Measurements from ENCODE around the gene CSGALNACT2.

CSGALNACT2 gene

DNA sequence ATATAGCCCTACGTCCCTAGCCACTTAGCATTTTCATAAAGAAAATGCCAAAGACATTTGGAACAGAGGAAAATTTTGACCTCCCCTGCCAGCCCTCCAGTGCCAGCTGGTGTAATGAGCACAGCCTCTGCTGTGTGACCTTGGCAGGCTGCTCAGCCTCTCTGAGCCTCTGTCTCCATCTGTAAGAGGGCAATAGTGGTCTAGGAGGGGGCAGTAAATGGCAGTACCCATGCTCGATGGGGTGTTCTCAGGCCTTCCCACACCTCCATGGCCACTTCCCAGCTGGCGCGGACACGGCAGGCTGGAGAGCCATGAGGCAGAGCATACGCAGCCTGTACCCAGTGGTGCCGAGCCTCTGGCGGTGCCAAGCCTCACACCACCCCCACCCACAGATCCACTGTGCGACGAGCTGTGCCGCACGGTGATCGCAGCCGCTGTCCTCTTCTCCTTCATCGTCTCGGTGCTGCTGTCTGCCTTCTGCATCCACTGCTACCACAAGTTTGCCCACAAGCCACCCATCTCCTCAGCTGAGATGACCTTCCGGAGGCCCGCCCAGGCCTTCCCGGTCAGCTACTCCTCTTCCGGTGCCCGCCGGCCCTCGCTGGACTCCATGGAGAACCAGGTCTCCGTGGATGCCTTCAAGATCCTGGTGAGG, 24.0 kb upstream of the CSGALNACT2 start:
- no peak for TF ChIP-seq JUND (IDR thresholded peaks at IDR 0.05; ENCODE audit: low read depth)
- in situ Hi-C loops (cut with HindIII; ENCODE audit: low pct_unique_long_range_greater_than_20kb, low sequenced_read_pairs) = no loop called here
- DNase-seq (ENCODE audit: low read depth in 1 of 2, low spot score in 1 of 2) = no peak

DNA sequence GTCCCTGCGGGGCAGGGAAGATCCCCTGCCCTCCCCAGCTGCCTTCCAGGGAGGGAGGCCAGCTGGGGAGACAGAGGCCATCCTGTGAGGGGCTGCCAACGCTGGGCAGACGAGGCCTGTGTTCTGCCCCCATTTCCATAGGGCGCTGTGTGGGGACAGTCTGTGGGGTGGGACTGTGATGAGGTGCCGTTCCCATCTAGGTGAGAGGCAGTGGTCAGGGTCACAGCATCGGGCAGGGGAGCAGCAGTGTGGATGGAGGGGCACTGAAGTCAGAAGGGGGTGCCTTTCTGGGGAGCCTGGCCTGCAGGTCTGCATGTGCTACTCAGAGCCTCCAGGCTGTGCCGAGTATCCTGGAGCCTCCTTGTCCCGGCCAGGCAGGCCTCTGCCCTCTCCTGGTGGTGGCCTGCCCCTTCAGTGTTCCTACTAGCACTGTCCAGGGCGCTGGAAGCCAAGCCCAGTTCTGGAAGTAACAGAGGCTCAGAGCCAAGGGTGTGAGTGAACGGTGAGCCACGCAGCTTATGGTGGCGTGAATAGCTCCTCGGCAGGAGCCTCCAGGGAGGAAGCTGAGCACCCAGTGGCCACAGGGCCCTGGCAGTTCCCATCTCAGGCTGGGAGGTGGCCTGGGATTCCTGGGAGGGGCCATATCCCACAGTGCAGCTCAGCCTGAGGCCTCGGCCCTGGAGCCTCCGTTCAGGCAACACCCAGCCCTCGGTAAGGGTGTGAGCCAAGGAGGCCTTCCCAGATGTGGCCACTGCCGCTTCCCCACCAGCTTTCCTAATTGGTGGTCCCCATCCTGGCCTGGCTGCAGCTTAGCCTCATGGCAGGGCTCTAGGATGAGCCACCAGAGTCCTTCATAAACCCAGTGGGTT, 23.3 kb upstream of the CSGALNACT2 start:
- DNase-seq (ENCODE audit: low read depth in 1 of 2, low spot score in 1 of 2) = no peak
- no peak for TF ChIP-seq JUND (IDR thresholded peaks at IDR 0.05; ENCODE audit: low read depth)
- in situ Hi-C loops (cut with HindIII; ENCODE audit: low pct_unique_long_range_greater_than_20kb, low sequenced_read_pairs) = no loop called here

DNA sequence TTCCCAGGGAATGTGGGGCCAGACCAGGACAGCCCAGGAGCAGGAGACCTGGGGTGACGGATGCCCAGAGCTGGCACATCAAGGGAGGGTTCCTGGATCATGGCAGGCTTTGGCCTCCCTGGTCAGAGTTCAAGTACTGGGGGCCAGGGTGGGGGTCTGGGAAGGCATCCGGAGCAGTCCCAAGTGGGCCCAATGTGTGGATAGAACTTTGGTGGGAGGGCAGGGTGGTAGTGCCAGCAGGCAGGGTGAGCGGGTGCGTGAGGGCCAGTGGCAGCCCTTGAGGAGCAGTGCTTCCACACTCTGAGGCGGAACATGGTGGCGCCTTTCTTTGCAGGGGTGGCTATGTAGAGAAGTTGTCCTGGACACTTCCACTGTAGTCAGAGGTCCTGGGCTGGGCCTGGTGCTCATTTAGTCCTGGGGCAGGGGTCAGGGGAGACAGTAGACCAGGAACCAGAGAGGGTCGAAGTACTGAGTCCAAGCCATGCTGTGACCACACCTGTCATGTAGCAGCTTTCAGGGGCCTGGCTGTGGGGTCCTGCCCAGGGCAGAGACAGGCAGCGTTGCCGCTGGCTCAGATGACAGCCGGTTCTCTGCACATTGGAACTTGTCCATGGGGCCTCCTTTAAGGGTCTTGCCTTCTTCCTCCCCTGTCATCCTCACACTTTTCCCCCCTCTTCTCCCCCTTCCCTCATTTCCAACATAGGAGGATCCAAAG, 22.2 kb upstream of the CSGALNACT2 start:
- TF ChIP-seq JUND (IDR thresholded peaks at IDR 0.05; ENCODE audit: low read depth) = no peak
- no peak for DNase-seq (ENCODE audit: low read depth in 1 of 2, low spot score in 1 of 2)
- in situ Hi-C loops (cut with HindIII; ENCODE audit: low pct_unique_long_range_greater_than_20kb, low sequenced_read_pairs) = no loop called here

GRCh38 chr10:43116596-43116995, 21.6 kb upstream of the CSGALNACT2 start:
- DNase-seq (ENCODE audit: low read depth in 1 of 2, low spot score in 1 of 2) = no peak
- TF ChIP-seq JUND (IDR thresholded peaks at IDR 0.05; ENCODE audit: low read depth) = no peak
- in situ Hi-C loops (cut with HindIII; ENCODE audit: low pct_unique_long_range_greater_than_20kb, low sequenced_read_pairs) = no loop called here

GRCh38 chr10:43117031-43117776, 21.0 kb upstream of the CSGALNACT2 start:
- in situ Hi-C loops (cut with HindIII; ENCODE audit: low pct_unique_long_range_greater_than_20kb, low sequenced_read_pairs) = no loop called here
- DNase-seq (ENCODE audit: low read depth in 1 of 2, low spot score in 1 of 2) = no peak
- TF ChIP-seq JUND (IDR thresholded peaks at IDR 0.05; ENCODE audit: low read depth) = no peak

GRCh38 chr10:43117777-43118583, 20.3 kb upstream of the CSGALNACT2 start:
- in situ Hi-C loops (cut with HindIII; ENCODE audit: low pct_unique_long_range_greater_than_20kb, low sequenced_read_pairs) = no loop called here
- TF ChIP-seq JUND (IDR thresholded peaks at IDR 0.05; ENCODE audit: low read depth) = no peak
- no peak for DNase-seq (ENCODE audit: low read depth in 1 of 2, low spot score in 1 of 2)

GRCh38 chr10:43118631-43119415, 19.4 kb upstream of the CSGALNACT2 start:
- no peak for TF ChIP-seq JUND (IDR thresholded peaks at IDR 0.05; ENCODE audit: low read depth)
- in situ Hi-C loops (cut with HindIII; ENCODE audit: low pct_unique_long_range_greater_than_20kb, low sequenced_read_pairs) = no loop called here
- DNase-seq (ENCODE audit: low read depth in 1 of 2, low spot score in 1 of 2) = no peak

GRCh38 chr10:43119416-43120115, 18.7 kb upstream of the CSGALNACT2 start:
- no peak for TF ChIP-seq JUND (IDR thresholded peaks at IDR 0.05; ENCODE audit: low read depth)
- DNase-seq (ENCODE audit: low read depth in 1 of 2, low spot score in 1 of 2) = no peak
- in situ Hi-C loops (cut with HindIII; ENCODE audit: low pct_unique_long_range_greater_than_20kb, low sequenced_read_pairs) = no loop called here

DNA sequence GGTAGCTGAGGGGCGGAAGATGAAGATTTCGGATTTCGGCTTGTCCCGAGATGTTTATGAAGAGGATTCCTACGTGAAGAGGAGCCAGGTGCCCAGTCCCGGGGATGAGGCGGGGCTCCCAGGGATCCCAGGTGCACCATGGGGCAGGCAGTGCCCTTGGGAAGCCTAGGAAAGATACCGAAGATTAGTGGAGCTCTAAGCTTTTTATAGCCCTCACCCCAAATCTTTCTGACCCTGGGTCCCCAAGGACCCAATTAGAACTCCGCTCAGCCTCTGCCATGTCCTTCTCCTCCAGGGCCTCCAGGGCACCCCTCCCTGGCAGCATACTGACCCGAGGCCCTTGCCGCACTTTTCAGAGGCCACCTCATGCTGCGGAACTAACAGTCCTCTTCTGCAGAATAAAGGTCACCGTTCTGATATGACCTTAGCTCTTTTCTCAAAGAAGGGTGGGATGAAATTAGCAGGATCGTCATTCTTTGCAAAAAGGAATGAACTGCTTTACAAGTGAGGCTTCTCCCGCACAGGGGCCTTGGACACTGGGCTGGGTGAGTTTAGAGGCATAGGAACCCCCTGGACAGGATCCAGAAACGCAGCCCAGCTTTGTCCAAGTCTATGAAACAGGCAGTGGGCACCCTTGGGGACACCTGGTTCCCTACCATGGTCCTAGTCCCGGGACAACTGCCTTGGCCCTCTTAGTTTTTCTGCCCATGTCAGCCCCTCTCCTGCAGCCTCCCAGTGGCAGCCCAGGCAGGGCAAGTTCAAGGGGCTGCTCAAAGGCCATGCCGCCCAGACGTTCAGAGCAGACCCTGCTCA, 17.9 kb upstream of the CSGALNACT2 start:
- in situ Hi-C loops (cut with HindIII; ENCODE audit: low pct_unique_long_range_greater_than_20kb, low sequenced_read_pairs) = no loop called here
- TF ChIP-seq JUND (IDR thresholded peaks at IDR 0.05; ENCODE audit: low read depth) = no peak

GRCh38 chr10:43120929-43121314, 17.3 kb upstream of the CSGALNACT2 start:
- in situ Hi-C loops (cut with HindIII; ENCODE audit: low pct_unique_long_range_greater_than_20kb, low sequenced_read_pairs) = no loop called here
- TF ChIP-seq JUND (IDR thresholded peaks at IDR 0.05; ENCODE audit: low read depth) = no peak
- no peak for DNase-seq (ENCODE audit: low read depth in 1 of 2, low spot score in 1 of 2)

More for the DNA sequence above, 17.9 kb upstream of the CSGALNACT2 start:
- DNase-seq (ENCODE audit: low read depth in 1 of 2, low spot score in 1 of 2) = no peak
